ENCODE data around the gene ZNF483.
A peak's percentile ranks its signal among the peaks of the same experiment; 100 is the strongest.
"Not testable (repeated sequence)": the region's sequence is repeated elsewhere in the genome, so short reads cannot be mapped to it uniquely, and the experiment has no call there.

The ZNF483 gene

GRCh38 chr9:111610149-111610548, 85.2 kb downstream of the ZNF483 start:
- no peak for DNase-seq (ENCODE audit: low spot score)

- DNase-seq (ENCODE audit: low spot score), result no peak
Observed at GRCh38 chr9:111610845-111611244, 85.9 kb downstream of the ZNF483 start.

GRCh38 chr9:111613436-111614040, 88.6 kb downstream of the ZNF483 start:
- no peak for DNase-seq (ENCODE audit: low spot score)

GRCh38 chr9:111615928-111616327, 90.9 kb downstream of the ZNF483 start:
- DNase-seq (ENCODE audit: low spot score), result peak; percentile 36

GRCh38 chr9:111617349-111617748, 92.4 kb downstream of the ZNF483 start:
- DNase-seq (ENCODE audit: low spot score), result not testable (repeated sequence)

- DNase-seq (ENCODE audit: low spot score), result peak; percentile 60
Observed at GRCh38 chr9:111621895-111622480, 97.0 kb downstream of the ZNF483 start.

GRCh38 chr9:111622626-111623025, 97.6 kb downstream of the ZNF483 start:
- peak; percentile 78 for DNase-seq (ENCODE audit: low spot score)
